C4-2B (cell line): ENCODE measurements around the gene TGM1.

Experiments used
- H3K27ac ChIP-seq: fragments of 450-650 bp; 2 replicates; pipeline ENCODE4 v1.5.1; 2017
- CTCF ChIP-seq: fragments of 450-650 bp; conservative IDR thresholded peaks from 2 replicates; pipeline ENCODE4 v1.5.1; 2017; ENCODE audit warnings: mild to moderate bottlenecking
- ZFX ChIP-seq: fragments of 450-650 bp; IDR thresholded peaks from 2 replicates; pipeline ENCODE4 v1.6.1; 2017

The TGM1 gene

DNA sequence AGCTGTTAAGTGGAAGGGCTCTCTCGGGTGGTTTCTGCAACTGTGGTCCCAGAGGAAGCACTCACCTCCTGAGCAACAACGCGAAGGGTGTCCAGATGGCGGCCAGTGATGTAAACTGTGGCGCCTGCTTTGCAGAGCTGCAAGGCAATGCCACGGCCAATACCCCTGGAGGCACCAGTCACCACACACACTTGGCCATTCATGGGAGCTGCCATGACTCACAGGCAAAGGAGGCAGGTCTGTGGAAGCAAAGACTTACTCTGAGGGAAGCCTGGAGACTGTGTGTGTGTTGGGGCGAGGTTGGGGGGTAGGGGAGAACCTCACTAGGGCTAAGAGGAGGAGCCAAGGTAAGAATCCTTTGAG is 35.9 kb upstream of the TGM1 start:
- peak overlapping the region; percentile 79 for H3K27ac ChIP-seq
- TF ChIP-seq ZFX, result no peak

DNA sequence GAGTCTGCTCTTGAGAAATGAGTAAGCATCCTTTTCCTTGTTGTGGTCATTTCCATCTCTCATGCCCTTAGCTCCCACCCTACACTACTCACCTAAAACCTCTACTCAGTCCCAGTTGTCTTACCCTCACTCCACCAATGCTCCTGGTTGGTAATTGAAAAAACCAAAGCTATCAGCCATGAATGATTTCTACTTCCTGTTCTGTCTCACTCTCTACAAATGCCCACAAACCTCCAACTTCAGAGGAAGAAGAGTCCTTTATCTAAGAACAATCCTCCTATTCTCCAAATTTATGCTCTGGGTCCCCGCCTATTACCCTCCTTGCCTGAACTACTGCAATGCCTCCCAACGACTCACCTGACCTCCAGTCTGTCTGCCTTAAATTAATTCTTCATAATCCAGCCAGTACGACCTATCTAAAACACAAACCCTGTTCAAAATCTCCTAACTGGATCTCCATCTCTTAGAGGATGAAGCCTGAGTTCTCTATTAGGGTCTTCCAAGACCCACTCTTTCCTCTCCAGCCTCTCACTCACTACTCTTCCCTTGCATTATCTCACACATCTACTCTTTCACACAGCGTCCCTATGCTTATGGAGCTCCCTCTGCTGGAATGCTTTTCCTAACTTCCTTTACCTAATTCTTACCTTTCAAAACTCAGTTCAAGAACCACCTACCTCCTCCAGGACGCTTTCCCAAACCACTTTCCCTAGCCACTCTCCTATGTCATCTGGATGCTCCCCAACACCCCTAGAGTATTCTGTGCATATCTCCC is 34.4 kb upstream of the TGM1 start:
- peak; percentile 50 for TF ChIP-seq CTCF
- no peak for TF ChIP-seq ZFX
- H3K27ac ChIP-seq, result no peak overlapping the region

GRCh38 chr14:24296341-24297157 is 33.6 kb upstream of the TGM1 start:
- no peak overlapping the region for H3K27ac ChIP-seq
- peak; percentile 68 for TF ChIP-seq CTCF
- TF ChIP-seq ZFX, result no peak

GRCh38 chr14:24293525-24293924 is 30.5 kb upstream of the TGM1 start:
- H3K27ac ChIP-seq, result no peak overlapping the region
- TF ChIP-seq CTCF (no peak), ZFX (no peak)

- TF ChIP-seq CTCF (no peak), ZFX (no peak)
- H3K27ac ChIP-seq, result no peak overlapping the region
Observed at GRCh38 chr14:24292118-24292807, 29.3 kb upstream of the TGM1 start.

- H3K27ac ChIP-seq, result no peak overlapping the region
- no peak for TF ChIP-seq CTCF
- no peak for TF ChIP-seq ZFX
Observed at GRCh38 chr14:24291446-24292117, 28.6 kb upstream of the TGM1 start.

DNA sequence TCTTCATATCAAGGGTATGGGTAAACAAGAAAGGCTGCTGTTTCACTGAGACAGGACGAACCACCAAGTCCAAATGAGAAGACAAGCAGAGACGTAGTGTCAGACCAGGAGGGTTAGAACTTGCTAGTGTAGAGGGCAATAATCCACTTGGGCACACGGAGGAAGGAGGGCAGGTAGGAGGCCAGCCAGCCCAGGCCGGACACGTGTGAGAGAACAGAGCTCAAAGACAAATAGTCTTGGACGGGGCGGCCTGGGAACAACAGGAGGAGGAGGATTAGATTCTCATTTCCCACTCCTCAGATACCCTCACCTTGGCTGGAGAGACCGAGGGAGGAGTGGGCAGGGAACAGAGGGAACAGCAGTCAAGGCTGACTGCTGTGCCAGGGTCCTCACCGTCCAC is 27.8 kb upstream of the TGM1 start:
- no peak overlapping the region for H3K27ac ChIP-seq
- TF ChIP-seq ZFX, result no peak
- no peak for TF ChIP-seq CTCF
